Measurements from ENCODE around the gene BACH2. TPM values are rescaled to one million over a fixed set of nuclear protein-coding genes. Genes with fewer than 3 reads are reported as not detected.
"Not testable (repeated sequence)": the region's sequence is repeated elsewhere in the genome, so short reads cannot be mapped to it uniquely, and the experiment has no call there.

BACH2 gene
- total RNA-seq, 1 donor from 2014 or later: 2.6 TPM

DNA sequence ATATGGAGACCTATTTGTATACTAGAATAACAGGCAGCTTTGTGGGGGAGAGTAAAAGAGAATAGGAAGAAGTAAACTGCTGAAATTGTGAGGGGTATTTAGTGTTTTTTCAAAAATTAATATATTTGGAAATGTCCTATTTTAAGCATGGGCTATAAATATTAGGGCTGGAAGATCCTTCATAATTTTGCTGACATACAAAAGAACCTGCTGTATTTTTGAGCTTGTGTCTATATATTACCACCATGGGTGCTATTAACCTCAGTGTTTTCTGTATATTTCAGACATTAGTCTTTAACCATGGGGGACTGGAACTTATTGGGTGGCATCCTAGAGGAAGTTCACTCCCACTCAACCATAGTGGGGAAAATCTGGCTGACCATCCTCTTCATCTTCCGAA lies 402.5 kb downstream of the BACH2 start, which contains the start of gene GJA10:
TSS of gene GJA10 (plus strand) at position 301 of the 400 bp plus-strand sequence. CDS start at position 301, 0 bp downstream.
- no peak for DNase-seq (ENCODE audit: low spot score)

- DNase-seq (ENCODE audit: low spot score): not testable (repeated sequence)
Measured at GRCh38 chr6:89892577-89892976, 404.1 kb downstream of the BACH2 start.

DNA sequence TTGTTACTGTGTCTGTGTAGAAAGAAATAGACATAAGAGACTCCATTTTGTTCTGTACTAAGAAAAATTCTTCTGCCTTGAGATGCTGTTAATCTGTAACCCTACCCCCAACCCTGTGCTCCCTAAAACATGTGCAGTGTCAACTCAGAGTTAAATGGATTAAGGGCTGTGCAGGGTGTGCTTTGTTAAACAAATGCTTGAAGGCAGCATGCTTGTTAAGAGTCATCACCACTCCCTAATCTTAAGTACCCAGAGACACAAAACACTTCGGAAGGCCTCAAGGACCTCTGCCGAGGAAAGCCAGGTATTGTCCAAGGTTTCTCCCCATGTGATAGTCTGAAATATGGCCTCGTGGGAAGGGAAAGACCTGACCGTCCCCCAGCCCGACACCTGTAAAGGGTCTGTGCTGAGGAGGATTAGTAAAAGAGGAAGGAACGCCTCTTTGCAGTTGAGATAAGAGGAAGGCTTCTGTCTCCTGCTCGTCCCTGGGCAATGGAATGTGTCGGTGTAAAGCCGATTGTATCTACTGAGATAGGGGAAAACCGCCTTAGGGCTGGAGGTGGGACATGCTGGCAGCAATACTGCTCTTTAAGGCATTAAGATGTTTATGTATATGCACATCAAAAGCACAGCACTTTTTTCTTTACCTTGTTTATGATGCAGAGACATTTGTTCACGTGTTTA lies 405.7 kb downstream of the BACH2 start:
- DNase-seq (ENCODE audit: low spot score): not testable (repeated sequence)

- no peak for DNase-seq (ENCODE audit: low spot score)
Measured at GRCh38 chr6:89888871-89889270, 407.8 kb downstream of the BACH2 start.

- DNase-seq (ENCODE audit: low spot score): no peak
Measured at GRCh38 chr6:89888138-89888514, 408.5 kb downstream of the BACH2 start.

DNA sequence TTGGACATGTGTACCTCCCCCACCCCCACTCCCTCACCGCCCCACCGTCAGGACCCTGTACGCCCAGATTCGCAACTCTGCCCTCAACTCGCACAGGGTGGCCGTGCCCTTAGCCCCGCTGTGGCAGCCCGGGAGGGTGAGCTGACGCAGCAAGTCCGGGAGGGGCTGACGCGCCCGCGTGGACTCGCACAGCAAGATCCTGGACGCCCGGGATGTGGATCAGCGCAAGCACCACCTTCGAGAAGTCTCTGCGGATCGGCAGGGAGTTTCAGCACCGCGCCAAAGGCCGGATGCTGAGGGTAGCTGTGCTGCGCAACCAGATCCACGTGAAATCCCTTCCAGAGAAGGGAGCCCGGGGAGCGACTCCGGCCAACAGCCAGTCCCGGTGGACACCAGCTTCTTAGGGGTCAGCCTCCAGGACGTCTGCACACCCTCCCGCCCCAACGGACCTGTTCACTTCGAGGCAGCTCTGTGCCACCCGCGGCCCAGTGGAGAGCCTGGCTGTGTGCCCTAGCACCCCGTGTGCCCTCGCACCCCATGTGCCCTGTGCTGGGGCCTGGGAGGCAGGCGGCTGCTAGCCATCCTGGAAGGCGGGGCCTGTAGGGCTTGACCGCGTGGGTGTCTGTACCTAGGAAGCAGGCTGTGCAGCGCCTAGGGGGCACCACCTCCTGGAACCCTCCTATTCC lies 409.0 kb downstream of the BACH2 start:
- DNase-seq (ENCODE audit: low spot score): no peak

DNA sequence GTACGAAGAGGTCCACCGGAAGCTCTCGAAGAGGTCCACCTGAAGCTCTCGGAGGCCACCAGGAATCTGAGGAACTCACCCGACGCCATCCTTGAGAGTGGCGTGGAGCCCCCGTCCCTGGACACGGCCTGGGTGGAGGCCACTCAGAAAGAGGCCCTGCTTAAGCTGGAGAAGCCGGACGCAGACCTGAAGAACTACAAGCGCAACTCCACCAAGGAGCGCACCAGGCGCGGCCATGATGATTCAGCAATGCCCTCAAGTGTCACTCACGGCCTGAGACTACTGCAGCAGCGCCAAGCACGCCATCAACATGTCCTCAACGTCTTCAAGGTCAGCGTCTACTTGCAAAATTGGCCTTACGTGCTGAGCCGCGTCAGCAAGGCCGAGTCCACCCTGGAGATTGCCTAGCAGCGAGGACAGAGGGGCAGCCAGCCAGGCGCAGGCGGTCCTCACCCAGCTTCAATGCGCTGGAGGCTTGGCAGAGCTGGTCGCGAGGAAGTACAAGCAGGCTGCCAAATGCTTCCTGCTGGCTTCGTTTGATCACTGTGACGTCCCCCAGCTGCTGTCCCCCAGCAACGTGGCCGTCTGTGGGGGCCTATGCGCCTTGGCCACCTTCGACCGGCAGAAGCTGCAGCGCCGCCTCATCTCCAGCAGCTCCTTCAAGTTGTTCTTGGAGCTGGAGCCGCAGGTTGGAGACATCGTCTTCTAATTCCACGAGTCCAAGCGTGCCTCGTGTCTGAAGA lies 410.1 kb downstream of the BACH2 start:
- DNase-seq (ENCODE audit: low spot score): no peak
